Mesenchymal stem cell (in vitro differentiated cells and primary cell): Measurements from ENCODE around the gene UTF1.

Experiments
- DNase-seq: peaks from one replicate; pipeline ENCODE4 v3.0.0-alpha.2; 2013
- H2AFZ ChIP-seq: one replicate; pipeline ENCODE4 v1.6.1; 2013; ENCODE audit warnings: low read depth, mild to moderate bottlenecking, control low read depth, inconsistent platforms, low read length, moderate library complexity
- H2AK5ac ChIP-seq: 2 replicates; pipeline ENCODE4 v1.6.1; 2013; ENCODE audit warnings: low read length, moderate library complexity, mild to moderate bottlenecking, inconsistent platforms; ENCODE audit not compliant: severe bottlenecking
- H2BK120ac ChIP-seq: one replicate; pipeline ENCODE4 v1.6.1; 2013; ENCODE audit warnings: low read depth, mild to moderate bottlenecking, inconsistent platforms, low read length, moderate library complexity
- H2BK12ac ChIP-seq, 2 experiments: one replicate each; pipeline ENCODE4 v1.6.1; 2013; ENCODE audit warnings: inconsistent platforms in 2 of 2, low read length in 2 of 2, mild to moderate bottlenecking in 2 of 2, moderate library complexity in 2 of 2, control low read depth in 1 of 2
- H2BK15ac ChIP-seq: one replicate; pipeline ENCODE4 v1.6.1; 2013; ENCODE audit warnings: mild to moderate bottlenecking, low read depth, inconsistent platforms; ENCODE audit not compliant: poor library complexity, severe bottlenecking
- H2BK5ac ChIP-seq: 2 replicates; pipeline ENCODE4 v1.6.1; 2013; ENCODE audit warnings: low read depth, mild to moderate bottlenecking, low read length, control low read depth, inconsistent platforms; ENCODE audit not compliant: poor library complexity, severe bottlenecking
- H3K14ac ChIP-seq, 2 experiments: one replicate each; pipeline ENCODE4 v1.6.1; 2013; ENCODE audit warnings: inconsistent platforms in 2 of 2, low read length in 2 of 2, control low read depth in 1 of 2, mild to moderate bottlenecking in 1 of 2, moderate library complexity in 1 of 2
- H3K18ac ChIP-seq, 2 experiments: one replicate each; pipeline ENCODE4 v1.6.1; 2013; ENCODE audit warnings: inconsistent platforms in 2 of 2, low read length in 2 of 2, control low read depth in 1 of 2, low read depth in 1 of 2, mild to moderate bottlenecking in 1 of 2
- H3K23ac ChIP-seq, 2 experiments: one replicate each; pipeline ENCODE4 v1.6.1; 2013; ENCODE audit warnings: inconsistent platforms in 2 of 2, low read length in 2 of 2, mild to moderate bottlenecking in 2 of 2, moderate library complexity in 2 of 2, control low read depth in 1 of 2
- H3K27ac ChIP-seq: 2 replicates; pipeline ENCODE4 v1.5.1; 2013; ENCODE audit warnings: mild to moderate bottlenecking, moderate library complexity, low read length, control low read depth, inconsistent platforms; ENCODE audit not compliant: poor library complexity, severe bottlenecking
- H3K27me3 ChIP-seq, 2 experiments: 2 replicates each; pipeline versions ENCODE4 v1.6.1 to v1.7.0; 2013; ENCODE audit warnings: low read length in 2 of 2, mild to moderate bottlenecking in 2 of 2, moderate library complexity in 2 of 2, control low read depth in 1 of 2, inconsistent platforms in 1 of 2; ENCODE audit not compliant: control insufficient read depth in 1 of 2, insufficient read depth in 1 of 2
- H3K36me3 ChIP-seq, 2 experiments: 2 replicates each; pipeline versions ENCODE4 v1.6.1 to v1.7.0; 2013; ENCODE audit warnings: low read length in 2 of 2, control low read depth in 1 of 2, inconsistent platforms in 1 of 2, low read depth in 1 of 2, mild to moderate bottlenecking in 1 of 2; ENCODE audit not compliant: insufficient read depth in 2 of 2, control insufficient read depth in 1 of 2
- H3K4ac ChIP-seq, 2 experiments: one replicate each; pipeline ENCODE4 v1.6.1; 2013; ENCODE audit warnings: inconsistent platforms in 2 of 2, low read length in 2 of 2, mild to moderate bottlenecking in 2 of 2, moderate library complexity in 2 of 2, control low read depth in 1 of 2, low read depth in 1 of 2
- H3K4me1 ChIP-seq: 2 replicates; pipeline ENCODE4 v1.6.1; 2013; ENCODE audit warnings: low read depth, low read length, control low read depth; ENCODE audit not compliant: control insufficient read depth, insufficient read depth
- H3K4me2 ChIP-seq: 2 replicates; pipeline ENCODE4 v1.6.1; 2013; ENCODE audit warnings: low read length, mild to moderate bottlenecking, inconsistent platforms; ENCODE audit not compliant: poor library complexity, severe bottlenecking
- H3K4me3 ChIP-seq, 2 experiments: 2 replicates each; pipeline versions ENCODE4 v1.5.1 to v1.7.0; 2013; ENCODE audit warnings: low read length in 2 of 2, mild to moderate bottlenecking in 2 of 2, control low read depth in 1 of 2, low read depth in 1 of 2; ENCODE audit not compliant: insufficient read depth in 1 of 2
- H3K79me1 ChIP-seq: replicated peaks from 2 replicates; pipeline ENCODE4 v1.6.1; 2013; ENCODE audit warnings: mild to moderate bottlenecking, control low read depth, low read length, inconsistent platforms; ENCODE audit not compliant: poor library complexity, severe bottlenecking
- H3K9ac ChIP-seq: 2 replicates; pipeline ENCODE4 v1.7.0; 2013; ENCODE audit warnings: mild to moderate bottlenecking, low read length, moderate library complexity
- H3K9me3 ChIP-seq: 2 replicates; pipeline ENCODE4 v1.7.0; 2013; ENCODE audit warnings: mild to moderate bottlenecking, low read length; ENCODE audit not compliant: control insufficient read depth
- H4K8ac ChIP-seq: one replicate; pipeline ENCODE4 v1.6.1; 2013; ENCODE audit warnings: inconsistent platforms, mild to moderate bottlenecking, low read length, moderate library complexity
- H4K91ac ChIP-seq: one replicate; pipeline ENCODE4 v1.6.1; 2013; ENCODE audit warnings: mild to moderate bottlenecking, low read length, inconsistent platforms
- WGBS: methylation state at CpG from one replicate; pipeline ENCODE4 v1.1.7; 2013; ENCODE audit warnings: mixed read lengths; 5-methylcytosine and 5-hydroxymethylcytosine counted together

UTF1 gene

GRCh38 chr10:133245439-133246235, 15.6 kb downstream of the UTF1 start:
- H3K18ac ChIP-seq = no peak overlapping the region
- H3K4me3 ChIP-seq = no peak overlapping the region
- peaks cover 1% of the 10 kb centered on the region for H3K4me1 ChIP-seq
- H4K8ac ChIP-seq = no peak overlapping the region
- H2AFZ ChIP-seq = no peak overlapping the region
- H3K27me3 ChIP-seq = peaks cover 27 to 89% of the 10 kb centered on the region in 2 experiments
- no peak overlapping the region for H3K27ac ChIP-seq
- H2BK12ac ChIP-seq = no peak overlapping the region
- no peak overlapping the region for H4K91ac ChIP-seq
- H2BK120ac ChIP-seq = no peak overlapping the region
- H2BK5ac ChIP-seq = no peak overlapping the region
- no peak for DNase-seq
- no peaks in the 10 kb centered on the region for H3K9me3 ChIP-seq
- H3K23ac ChIP-seq = no peak overlapping the region
- no peak overlapping the region for H2AK5ac ChIP-seq
- no peak overlapping the region for H3K4ac ChIP-seq
- no peaks in the 10 kb centered on the region for H3K79me1 ChIP-seq
- peak overlapping the region in 1 of 2 experiments; percentile 9 for H3K14ac ChIP-seq
- H3K4me2 ChIP-seq = no peak overlapping the region
- no peak overlapping the region for H2BK15ac ChIP-seq
- 64% methylated on average over 31 of the region's 33 CpGs for WGBS
- H3K9ac ChIP-seq = no peak overlapping the region
- H3K36me3 ChIP-seq = no peaks in the 10 kb centered on the region

DNA sequence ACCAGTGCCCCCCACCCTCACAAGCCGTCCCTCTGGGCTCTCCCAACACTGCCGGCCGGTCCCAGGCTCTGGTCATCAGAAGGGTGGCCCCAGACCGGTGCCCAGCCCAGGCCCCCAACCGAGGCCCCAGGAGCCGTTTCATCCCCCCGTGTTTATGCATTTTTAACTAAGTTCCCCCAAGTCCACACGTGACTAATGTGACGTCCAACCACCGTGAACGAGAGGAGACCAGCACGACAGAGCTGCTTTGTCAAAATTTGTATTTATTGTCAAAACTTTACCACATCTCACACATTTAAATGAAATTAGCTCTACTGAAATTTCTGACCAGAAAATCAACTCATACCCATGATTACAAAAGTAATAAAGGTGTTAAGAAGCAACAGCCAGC, 16.2 kb downstream of the UTF1 start:
- Histone ChIP-seq H3K4me1 (peaks cover 1% of the 10 kb centered on the region), H3K79me1 (no peaks in the 10 kb centered on the region), H3K4me3 (no peak overlapping the region), H3K9ac (no peak overlapping the region), H2AK5ac (no peak overlapping the region), H2BK5ac (no peak overlapping the region), H4K8ac (no peak overlapping the region), H3K27me3 (peaks cover 22 to 85% of the 10 kb centered on the region in 2 experiments), H2BK15ac (no peak overlapping the region), H2AFZ (no peak overlapping the region), H3K4me2 (no peak overlapping the region), H3K27ac (no peak overlapping the region), H3K4ac (no peak overlapping the region), H3K23ac (no peak overlapping the region), H3K36me3 (no peaks in the 10 kb centered on the region), H4K91ac (no peak overlapping the region), H3K18ac (no peak overlapping the region), H2BK12ac (no peak overlapping the region), H3K14ac (no peak overlapping the region), H2BK120ac (no peak overlapping the region), H3K9me3 (no peaks in the 10 kb centered on the region)
- WGBS = 87% methylated on average over 12 of the region's 12 CpGs
- no peak for DNase-seq

DNA sequence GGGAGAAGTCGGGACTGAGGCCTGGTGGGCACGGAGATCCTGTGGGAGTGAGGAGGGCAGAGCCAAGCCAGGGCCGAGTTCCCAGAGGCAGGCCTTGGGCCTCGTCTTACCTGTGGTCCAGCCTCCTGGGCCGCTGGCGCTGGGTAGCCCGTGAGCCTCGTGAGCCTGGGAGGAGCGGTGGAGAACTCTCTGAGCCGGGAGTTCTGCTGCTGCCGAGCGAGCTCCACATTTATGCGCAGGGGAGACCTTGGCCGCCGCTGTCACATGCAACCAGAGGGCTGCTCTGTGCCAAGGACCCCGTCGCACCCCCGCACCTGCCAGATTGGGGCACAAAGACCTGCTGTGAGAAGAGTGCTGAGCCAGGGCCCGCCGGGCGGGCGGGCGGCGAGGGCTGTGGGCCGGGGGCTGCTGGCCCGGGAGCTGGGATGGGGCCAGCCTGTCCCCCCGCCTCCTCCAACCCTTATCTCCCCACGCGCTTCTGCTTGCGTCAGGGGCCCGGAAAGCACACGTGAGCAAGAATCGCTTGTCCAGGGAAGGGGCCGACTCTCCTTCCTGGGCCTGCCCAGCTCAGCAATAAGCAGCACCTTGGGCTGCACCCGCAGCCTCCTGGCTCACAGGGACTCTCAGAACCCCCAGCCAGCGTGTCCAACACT, 17.8 kb downstream of the UTF1 start:
- H3K9me3 ChIP-seq = no peaks in the 10 kb centered on the region
- WGBS = 84% methylated on average over 35 of the region's 36 CpGs
- peaks cover 3% of the 10 kb centered on the region for H3K4me1 ChIP-seq
- no peak overlapping the region for H4K91ac ChIP-seq
- no peak overlapping the region for H3K4ac ChIP-seq
- H4K8ac ChIP-seq = no peak overlapping the region
- peaks cover 9 to 72% of the 10 kb centered on the region in 2 experiments for H3K27me3 ChIP-seq
- H2AK5ac ChIP-seq = no peak overlapping the region
- no peak overlapping the region for H3K9ac ChIP-seq
- no peak overlapping the region for H2AFZ ChIP-seq
- no peak overlapping the region for H2BK120ac ChIP-seq
- no peak overlapping the region for H2BK5ac ChIP-seq
- no peak overlapping the region for H3K4me3 ChIP-seq
- H3K79me1 ChIP-seq = no peaks in the 10 kb centered on the region
- no peak overlapping the region for H3K18ac ChIP-seq
- no peak overlapping the region for H3K4me2 ChIP-seq
- no peak overlapping the region for H3K23ac ChIP-seq
- no peaks in the 10 kb centered on the region for H3K36me3 ChIP-seq
- H2BK12ac ChIP-seq = no peak overlapping the region
- H2BK15ac ChIP-seq = no peak overlapping the region
- H3K27ac ChIP-seq = no peak overlapping the region
- no peak for DNase-seq
- no peak overlapping the region for H3K14ac ChIP-seq

GRCh38 chr10:133248334-133248715, 18.3 kb downstream of the UTF1 start:
- no peak overlapping the region for H3K27ac ChIP-seq
- no peak overlapping the region for H3K4me2 ChIP-seq
- H3K23ac ChIP-seq = no peak overlapping the region
- H3K9ac ChIP-seq = no peak overlapping the region
- no peaks in the 10 kb centered on the region for H3K9me3 ChIP-seq
- H4K8ac ChIP-seq = no peak overlapping the region
- no peak overlapping the region for H3K18ac ChIP-seq
- no peaks in the 10 kb centered on the region for H3K36me3 ChIP-seq
- no peak overlapping the region for H2AK5ac ChIP-seq
- DNase-seq = no peak
- H3K14ac ChIP-seq = no peak overlapping the region
- H3K4me1 ChIP-seq = peaks cover 2% of the 10 kb centered on the region
- no peak overlapping the region for H2BK120ac ChIP-seq
- no peak overlapping the region for H3K4me3 ChIP-seq
- no peak overlapping the region for H2BK15ac ChIP-seq
- H3K79me1 ChIP-seq = no peaks in the 10 kb centered on the region
- no peak overlapping the region for H3K4ac ChIP-seq
- no peak overlapping the region for H2BK12ac ChIP-seq
- H2BK5ac ChIP-seq = no peak overlapping the region
- H3K27me3 ChIP-seq = peaks cover 9 to 69% of the 10 kb centered on the region in 2 experiments
- 91% methylated on average over 12 of the region's 12 CpGs for WGBS
- H4K91ac ChIP-seq = no peak overlapping the region
- no peak overlapping the region for H2AFZ ChIP-seq
